HG03175 (cell line): ENCODE data around the gene HOXB3.
"Not testable (repeated sequence)": the region's sequence is repeated elsewhere in the genome, so short reads cannot be mapped to it uniquely, and the experiment has no call there.

Experiments used
- ATAC-seq: cut with Tn5 transposase; IDR thresholded peaks from one replicate; pipeline ENCODE4 v1.9.1; 2021; ENCODE audit warnings: mild to moderate bottlenecking, moderate library complexity; ENCODE audit not compliant: unreplicated experiment

The HOXB3 gene

GRCh38 chr17:48547808-48548522 lies 42.1 kb downstream of the HOXB3 start:
- no peak for ATAC-seq

GRCh38 chr17:48546924-48547807 lies 42.9 kb downstream of the HOXB3 start:
- no peak for ATAC-seq

GRCh38 chr17:48546137-48546923 lies 43.7 kb downstream of the HOXB3 start:
- ATAC-seq = no peak

GRCh38 chr17:48545539-48545938 lies 44.5 kb downstream of the HOXB3 start:
- ATAC-seq = no peak

- no peak for ATAC-seq
These were observed 45.0 kb downstream of the HOXB3 start, which contains the start of gene HOXB2 for GRCh38 chr17:48545022-48545375. TSS of gene HOXB2 (minus strand) at chr17:48545109. CDS start at chr17:48544911, 198 bp downstream.

- ATAC-seq = no peak
These were observed 45.6 kb downstream of the HOXB3 start for GRCh38 chr17:48544349-48545021.

GRCh38 chr17:48543854-48544348 lies 46.1 kb downstream of the HOXB3 start:
- peak; percentile 5 for ATAC-seq

- peak; percentile 52 for ATAC-seq
These were observed 46.8 kb downstream of the HOXB3 start for GRCh38 chr17:48543107-48543853.

GRCh38 chr17:48542698-48543106 lies 47.3 kb downstream of the HOXB3 start:
- ATAC-seq = no peak

GRCh38 chr17:48542114-48542656 lies 47.9 kb downstream of the HOXB3 start:
- ATAC-seq = no peak

- no peak for ATAC-seq
These were observed 48.4 kb downstream of the HOXB3 start for GRCh38 chr17:48541577-48542113.

- no peak for ATAC-seq
These were observed 48.9 kb downstream of the HOXB3 start for GRCh38 chr17:48541036-48541576.

GRCh38 chr17:48540213-48540612 lies 49.8 kb downstream of the HOXB3 start:
- no peak for ATAC-seq

GRCh38 chr17:48539177-48539576 lies 50.9 kb downstream of the HOXB3 start:
- no peak for ATAC-seq

GRCh38 chr17:48537316-48537715 lies 52.7 kb downstream of the HOXB3 start:
- ATAC-seq = no peak

GRCh38 chr17:48535793-48536559 lies 54.1 kb downstream of the HOXB3 start:
- ATAC-seq = not testable (repeated sequence)

- no peak for ATAC-seq
These were observed 57.8 kb downstream of the HOXB3 start for GRCh38 chr17:48532261-48532660.

GRCh38 chr17:48530887-48531272 lies 59.2 kb downstream of the HOXB3 start, which contains the start of gene HOXB1:
TSS of gene HOXB1 (minus strand) at chr17:48531011. CDS start at chr17:48530904, 107 bp downstream.
- ATAC-seq = no peak
